K562 (cell line): ENCODE results near the gene LRCOL1. TPM values are rescaled to one million over a fixed set of nuclear protein-coding genes. Genes with fewer than 3 reads are reported as not detected.

Experiments used
- ATAC-seq: fragments of 200-7000 bp; cut with Tn5 transposase; 3 replicates; pipeline ENCODE4 v1.9.1; 2020; ENCODE audit warnings: moderate library complexity
- BruUV-seq: library from RNA; stranded (reverse); fragments of 400-500 nt; replicated peaks from 2 replicates; lab custom pipeline; 2021; lab: Mats Ljungman, UMichigan
- CTCF ChIA-PET: fragments of 300-600 bp; formaldehyde crosslinking; extraction: SDS; loops from one replicate; lab custom pipeline; 2021; ENCODE audit warnings: low intra/inter-chr PET ratio; lab: Yijun Ruan, JAX
- POLR2A ChIA-PET: fragments of 300-600, 350-650 bp; sonication (Branson Sonifier 250); formaldehyde crosslinking; extraction: SDS; loops from one replicate; lab custom pipeline; 2021; ENCODE audit warnings: antibody characterized with exemption, inconsistent platforms; lab: Yijun Ruan, JAX
- DNase-seq, 4 experiments: peaks; one replicate each; pipeline versions ENCODE4 v3.0.0 to v3.0.0-alpha.2; 2011 to 2018; ENCODE audit warnings: low spot score in 3 of 4, mixed read lengths in 3 of 4; ENCODE audit errors: extremely low read depth in 1 of 4
- FAIRE-seq: peaks from 2 replicates; lab custom pipeline; 2011; peaks lifted over from hg19 to GRCh38; lab: Jason Lieb, UNC
- H2AFZ ChIP-seq: 2 replicates; pipeline ENCODE4 v1.6.0; 2011; ENCODE audit warnings: low read depth, low read length, control low read depth, inconsistent platforms
- H3K27ac ChIP-seq: fragments of 200-600 bp; 3 replicates; pipeline ENCODE4 v1.8.0; 2011; ENCODE audit warnings: low read depth, mild to moderate bottlenecking, control low read depth, inconsistent platforms, low read length, moderate library complexity, mixed read lengths; ENCODE audit errors: extremely low read depth
- H3K27me3 ChIP-seq, 2 experiments: fragments of 300-600 bp in 1 of 2; 2 replicates in 1 of 2; 3 replicates in 1 of 2; pipeline versions ENCODE4 v1.6.0 to v1.8.0; 2011; ENCODE audit warnings: inconsistent platforms in 2 of 2, low read length in 2 of 2, mild to moderate bottlenecking in 1 of 2, mixed read lengths in 1 of 2, moderate library complexity in 1 of 2; ENCODE audit not compliant: control insufficient read depth in 2 of 2, insufficient read depth in 2 of 2
- H3K36me3 ChIP-seq: fragments of 300-600 bp; 3 replicates; pipeline ENCODE4 v1.8.0; 2011; ENCODE audit warnings: mild to moderate bottlenecking, low read length, inconsistent platforms; ENCODE audit not compliant: control insufficient read depth, insufficient read depth
- H3K4me1 ChIP-seq, 2 experiments: fragments of 200-600 bp in 1 of 2; replicated peaks in 1 of 2; 2 replicates in 1 of 2; 3 replicates in 1 of 2; pipeline versions ENCODE4 v1.5.1 to v1.8.0; 2011; ENCODE audit warnings: inconsistent platforms in 2 of 2, low read length in 2 of 2, mild to moderate bottlenecking in 1 of 2, mixed read lengths in 1 of 2, moderate library complexity in 1 of 2; ENCODE audit not compliant: control insufficient read depth in 2 of 2, insufficient read depth in 2 of 2
- H3K4me2 ChIP-seq: 2 replicates; pipeline ENCODE4 v1.6.1; 2011; ENCODE audit warnings: low read length, control low read depth, inconsistent platforms, mixed read lengths; ENCODE audit not compliant: insufficient read depth
- H3K4me3 ChIP-seq: fragments of 200-600 bp; sonication (generic), shearing (Covaris generic); 2 replicates; pipeline ENCODE4 v1.5.1; 2016; ENCODE audit warnings: control low read depth, inconsistent platforms
- H3K79me2 ChIP-seq: fragments of 200-600 bp; 3 replicates; pipeline ENCODE4 v1.8.0; 2011; ENCODE audit warnings: low read length, inconsistent platforms; ENCODE audit not compliant: control insufficient read depth, insufficient read depth
- H3K9ac ChIP-seq, 2 experiments: 2 replicates each; pipeline versions ENCODE4 v1.6.0 to v1.6.1; 2011; ENCODE audit warnings: low read depth in 2 of 2, low read length in 2 of 2, control low read depth in 1 of 2, inconsistent platforms in 1 of 2, mild to moderate bottlenecking in 1 of 2, mixed read lengths in 1 of 2; ENCODE audit not compliant: insufficient read depth in 1 of 2
- H3K9me1 ChIP-seq: one replicate; pipeline ENCODE4 v1.6.0; 2011; ENCODE audit warnings: inconsistent platforms, mild to moderate bottlenecking, low read length, moderate library complexity; ENCODE audit not compliant: control insufficient read depth, insufficient read depth
- H3K9me3 ChIP-seq: replicated peaks from 2 replicates; pipeline ENCODE4 v1.5.1; 2011; ENCODE audit warnings: low read depth, low read length, inconsistent platforms; ENCODE audit not compliant: control insufficient read depth, insufficient read depth
- H4K20me1 ChIP-seq: replicated peaks from 2 replicates; pipeline ENCODE4 v1.6.1; 2011; ENCODE audit warnings: low read length, inconsistent platforms, mixed read lengths; ENCODE audit not compliant: control insufficient read depth, insufficient read depth
- BDP1 ChIP-seq: IDR thresholded peaks from 3 replicates; pipeline ENCODE4 v1.6.1; 2011; ENCODE audit not compliant: insufficient read length, insufficient read depth
- POLR2AphosphoS5 ChIP-seq: IDR thresholded peaks from 2 replicates; pipeline ENCODE4 v1.6.1; 2011; ENCODE audit warnings: mild to moderate bottlenecking, low read depth, low read length, moderate library complexity; ENCODE audit not compliant: control insufficient read depth, insufficient read depth
- WGBS: fragments of 100-300 bp; shearing (Covaris generic); methylation state at CpG from one replicate; pipeline ENCODE4 v1.1.6; 2016; ENCODE audit warnings: low coverage, mixed read lengths; ENCODE audit not compliant: insufficient coverage; ENCODE audit errors: missing lambda C conversion rate; 5-methylcytosine and 5-hydroxymethylcytosine counted together
- in situ Hi-C: fragments of 300-500 bp; cut with MboI; formaldehyde crosslinking; loops from 4 replicates; pipeline ENCODE4 v1.15.0; 2018; ENCODE audit warnings: inconsistent platforms, mixed read lengths
- intact Hi-C: fragments of 100-400 bp; cut with micrococcal nuclease; formaldehyde crosslinking; loops from 2 replicates; pipeline ENCODE4 v1.14.2; 2022
- polyA plus RNA-seq, 8 experiments: library from polyadenylated mRNA; depleted of rRNA in 4 of 8; stranded (reverse) in 5 of 8; unstranded in 3 of 8; fragments of >200 nt; fragmentation: Nextera tagmentation in 2 of 8; fragmentation: Illumina TruSeq in 1 of 8; extraction: Ambion mirVana in 2 of 8; extraction: Trizol in 1 of 8; gene quantifications; 2 replicates each; pipeline versions ENCODE4 v1.2.1 to v1.2.3, GENCODE V29; 2011 to 2014; ENCODE audit warnings: inconsistent platforms in 1 of 8, missing spikeins in 1 of 8
- total RNA-seq, 7 experiments: library from RNA; depleted of rRNA in 6 of 7; stranded (reverse); fragments of >200 nt in 6 of 7; fragmentation: Illumina TruSeq in 2 of 7; extraction: Trizol in 2 of 7; gene quantifications; 2 replicates each; pipeline versions ENCODE4 v1.2.1 to v1.2.3, GENCODE V29; 2011 to 2021; ENCODE audit warnings: low replicate concordance in 1 of 7

LRCOL1 gene
- total and polyA plus RNA-seq, 9 of the 15 experiments (the other 6 are each of a cell fraction or from before 2014, with no cell fraction given), result not detected

DNA sequence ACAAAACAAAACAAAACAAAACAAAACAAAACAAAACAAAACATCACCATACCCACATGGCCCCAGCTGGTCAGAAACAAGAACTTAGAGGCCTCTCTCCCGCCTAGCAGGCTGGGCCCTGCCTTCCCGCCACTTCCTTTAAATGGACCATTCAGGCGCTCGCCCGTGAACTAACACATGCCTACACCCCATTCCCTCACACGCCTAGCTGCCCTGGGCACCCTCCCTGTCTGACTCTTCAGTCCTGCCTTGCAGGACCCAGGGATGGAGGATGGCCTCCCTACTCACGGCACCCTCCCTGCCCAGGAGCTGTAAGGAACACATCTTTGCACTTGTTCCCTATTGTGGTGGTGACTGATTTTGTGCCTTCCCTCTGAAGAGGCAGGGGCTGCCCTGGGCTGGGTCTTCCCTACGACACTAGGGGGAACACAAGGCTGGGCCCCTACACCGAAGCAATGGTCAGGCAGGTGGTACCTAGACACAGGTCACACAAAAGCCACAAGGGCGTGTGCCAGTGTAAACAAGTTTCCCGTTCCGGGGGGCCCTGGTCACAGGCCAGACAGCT lies 29.7 kb upstream of the LRCOL1 start:
- intact Hi-C loops, result no loop called here
- no peak for DNase-seq
- ChIA-PET CTCF (interaction anchor here (0.6 kb wide), 1 partner anchor 22 kb away, joined by 4 read pairs; no protein-coding TSS in a partner anchor), POLR2A (interaction anchor here (0.6 kb wide), 1 partner anchor 110 kb away, joined by 3 read pairs; no protein-coding TSS in a partner anchor)
- no peak overlapping the region for H3K4me2 ChIP-seq
- in situ Hi-C loops, result no loop called here
- peaks cover 0 to 6% of the 10 kb centered on the region in 2 experiments; a peak in 2 of 5 replicates for H3K4me1 ChIP-seq
- 94% methylated on average over 12 of the region's 12 CpGs for WGBS
- ATAC-seq, result no peak
- H3K79me2 ChIP-seq, result no peaks in the 10 kb centered on the region; the same call in 2 of the 3 replicates
- no peak overlapping the region for H2AFZ ChIP-seq
- no peak overlapping the region for H3K4me3 ChIP-seq
- BruUV-seq, result no TSS peak
- no peak for FAIRE-seq
- H3K27me3 ChIP-seq, result no peaks in the 10 kb centered on the region
- H3K27ac ChIP-seq, result no peak overlapping the region
- H3K9ac ChIP-seq, result no peak overlapping the region
- peaks cover 93% of the 10 kb centered on the region for H3K36me3 ChIP-seq
- H3K9me3 ChIP-seq, result no peaks in the 10 kb centered on the region
- H3K9me1 ChIP-seq, result no peaks in the 10 kb centered on the region
- H4K20me1 ChIP-seq, result peaks cover 10% of the 10 kb centered on the region; the same call in 1 of the 2 replicates
- TF ChIP-seq BDP1 (no peak), POLR2AphosphoS5 (peak; percentile 36; the same call in 1 of the 2 replicates)
